Measurements from ENCODE around the gene AVPR2.

Gene AVPR2

DNA sequence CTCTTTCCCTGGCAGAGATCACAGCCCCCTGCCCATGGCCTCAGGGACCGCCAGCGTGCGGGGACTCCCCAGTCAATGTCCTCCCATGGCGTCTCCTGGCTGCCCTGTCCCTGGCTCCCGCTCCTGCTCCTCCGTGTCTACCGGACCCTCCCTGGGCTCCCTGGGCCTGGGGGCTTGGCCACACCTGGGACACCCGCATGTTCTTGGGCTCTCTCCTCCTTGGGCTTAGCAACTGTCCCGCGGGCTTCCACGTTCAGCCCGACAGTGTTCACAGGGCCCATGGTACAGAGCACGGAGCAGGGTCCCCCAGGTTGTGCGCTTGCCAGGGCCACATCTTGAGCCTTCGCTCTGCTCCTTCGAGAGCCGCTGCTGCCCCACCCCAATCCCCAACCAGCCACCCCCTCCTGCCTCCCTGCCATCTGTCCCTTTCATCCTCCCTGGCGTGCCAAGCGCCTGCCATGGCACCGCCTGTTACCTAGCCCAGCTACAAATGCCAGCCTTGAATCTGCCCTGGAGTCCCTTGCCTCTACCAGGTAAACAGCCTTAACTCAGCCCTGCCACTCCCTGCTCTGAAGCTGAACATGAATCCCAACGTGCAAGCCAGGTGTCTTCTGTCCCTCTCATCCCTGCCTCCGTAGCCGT lies 3.9 kb downstream of the AVPR2 start:
- DNase-seq (ENCODE audit: low read depth) = no peak
- TF ChIP-seq MYC (IDR thresholded peaks at IDR 0.05; ENCODE audit: low read depth, low read length) (no peak), POLR2A (IDR thresholded peaks at IDR 0.05; ENCODE audit: extremely low read depth, insufficient read length) (no peak)
- TF ChIP-seq, protein P1, sequence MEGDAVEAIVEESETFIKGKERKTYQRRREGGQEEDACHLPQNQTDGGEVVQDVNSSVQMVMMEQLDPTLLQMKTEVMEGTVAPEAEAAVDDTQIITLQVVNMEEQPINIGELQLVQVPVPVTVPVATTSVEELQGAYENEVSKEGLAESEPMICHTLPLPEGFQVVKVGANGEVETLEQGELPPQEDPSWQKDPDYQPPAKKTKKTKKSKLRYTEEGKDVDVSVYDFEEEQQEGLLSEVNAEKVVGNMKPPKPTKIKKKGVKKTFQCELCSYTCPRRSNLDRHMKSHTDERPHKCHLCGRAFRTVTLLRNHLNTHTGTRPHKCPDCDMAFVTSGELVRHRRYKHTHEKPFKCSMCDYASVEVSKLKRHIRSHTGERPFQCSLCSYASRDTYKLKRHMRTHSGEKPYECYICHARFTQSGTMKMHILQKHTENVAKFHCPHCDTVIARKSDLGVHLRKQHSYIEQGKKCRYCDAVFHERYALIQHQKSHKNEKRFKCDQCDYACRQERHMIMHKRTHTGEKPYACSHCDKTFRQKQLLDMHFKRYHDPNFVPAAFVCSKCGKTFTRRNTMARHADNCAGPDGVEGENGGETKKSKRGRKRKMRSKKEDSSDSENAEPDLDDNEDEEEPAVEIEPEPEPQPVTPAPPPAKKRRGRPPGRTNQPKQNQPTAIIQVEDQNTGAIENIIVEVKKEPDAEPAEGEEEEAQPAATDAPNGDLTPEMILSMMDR (IDR thresholded peaks at IDR 0.05; ENCODE audit: low read depth, low read length) = no peak
- TF ChIP-seq, protein P2, sequence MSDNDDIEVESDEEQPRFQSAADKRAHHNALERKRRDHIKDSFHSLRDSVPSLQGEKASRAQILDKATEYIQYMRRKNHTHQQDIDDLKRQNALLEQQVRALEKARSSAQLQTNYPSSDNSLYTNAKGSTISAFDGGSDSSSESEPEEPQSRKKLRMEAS (IDR thresholded peaks at IDR 0.05; ENCODE audit: low read depth, low read length) = no peak

DNA sequence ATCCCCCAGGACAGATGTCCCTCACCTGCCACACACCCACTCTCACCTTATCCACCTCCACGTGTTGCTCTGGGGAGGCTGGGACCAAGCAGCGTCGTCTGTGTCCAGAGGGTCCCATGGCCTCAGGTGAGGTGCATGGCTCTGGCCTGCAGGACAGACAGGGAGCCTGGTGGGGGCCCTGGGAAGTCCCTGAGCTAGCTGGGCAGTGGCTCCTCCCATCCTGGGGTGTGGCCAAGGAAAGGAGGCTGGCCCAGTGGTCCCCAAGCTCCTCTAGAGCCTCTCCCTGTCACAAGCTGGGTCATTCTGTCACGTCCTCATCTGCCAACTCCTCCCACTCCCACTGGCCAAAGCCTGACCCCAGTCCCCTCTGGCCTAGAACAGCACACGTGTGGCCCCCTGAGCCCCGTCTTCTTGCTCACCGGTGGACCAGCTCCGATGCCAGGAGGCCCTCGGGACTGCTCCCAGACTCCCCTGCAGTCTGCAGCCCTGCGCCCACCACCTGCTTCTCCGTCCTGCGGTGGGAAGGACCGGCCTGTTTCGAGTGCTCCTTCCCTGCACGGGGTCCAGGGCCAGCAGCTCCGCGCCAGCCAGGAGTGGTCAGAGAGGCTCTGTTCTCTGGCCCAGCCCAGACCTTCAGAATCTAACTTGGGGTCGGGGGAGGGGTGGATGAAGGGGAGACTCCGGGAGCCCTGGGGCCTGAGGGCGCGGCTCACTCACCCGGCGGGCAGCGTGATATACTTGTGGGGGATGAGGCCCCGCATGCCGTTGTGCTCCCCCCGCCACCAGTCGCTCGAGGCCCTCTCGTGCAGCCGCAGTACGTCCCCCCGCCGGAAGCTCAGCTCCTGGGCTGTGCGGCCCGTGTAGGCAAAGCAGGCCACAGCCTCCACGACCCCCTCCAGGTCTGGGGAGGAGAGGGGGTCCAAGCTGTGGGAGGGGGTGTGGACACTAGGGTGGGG lies 4.8 kb downstream of the AVPR2 start:
- DNase-seq (ENCODE audit: low read depth) = peak; percentile 50
- H3K4me3 ChIP-seq (ENCODE audit: low read depth, low read length) = no peak overlapping the region
- TF ChIP-seq POLR2A (IDR thresholded peaks at IDR 0.05; ENCODE audit: extremely low read depth, insufficient read length) (no peak), MYC (IDR thresholded peaks at IDR 0.05; ENCODE audit: low read depth, low read length) (no peak)
- TF ChIP-seq, protein P1 (IDR thresholded peaks at IDR 0.05; ENCODE audit: low read depth, low read length) = no peak
- TF ChIP-seq, protein P2 (IDR thresholded peaks at IDR 0.05; ENCODE audit: low read depth, low read length) = no peak

More for the DNA sequence above, 3.9 kb downstream of the AVPR2 start:
- H3K4me3 ChIP-seq (ENCODE audit: low read depth, low read length) = no peak overlapping the region

DNA sequence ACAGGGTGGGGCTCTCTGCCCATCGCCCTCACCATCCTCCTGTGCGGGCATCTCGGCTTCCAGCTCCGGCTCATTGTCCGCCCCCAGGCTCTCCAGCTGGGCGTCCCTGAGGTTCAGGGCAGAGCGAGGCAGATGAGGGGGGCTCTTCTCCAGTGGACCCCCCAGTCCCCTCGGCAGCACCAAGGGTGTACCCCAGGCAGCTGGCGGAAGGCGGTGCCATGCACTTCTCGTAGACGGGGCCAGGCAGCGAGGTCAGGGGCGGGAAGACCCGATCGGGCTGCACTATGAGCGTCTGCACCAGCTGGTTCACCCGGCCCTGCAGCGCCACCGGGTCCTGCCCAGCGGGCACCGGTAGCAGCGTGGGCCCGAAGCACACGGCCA lies 5.5 kb downstream of the AVPR2 start:
- no peak overlapping the region for H3K4me3 ChIP-seq (ENCODE audit: low read depth, low read length)
- no peak for DNase-seq (ENCODE audit: low read depth)
- TF ChIP-seq, protein P1 (IDR thresholded peaks at IDR 0.05; ENCODE audit: low read depth, low read length) = no peak
- TF ChIP-seq, protein P2 (IDR thresholded peaks at IDR 0.05; ENCODE audit: low read depth, low read length) = no peak
- TF ChIP-seq MYC (IDR thresholded peaks at IDR 0.05; ENCODE audit: low read depth, low read length) = no peak
- TF ChIP-seq POLR2A (IDR thresholded peaks at IDR 0.05; ENCODE audit: extremely low read depth, insufficient read length) = no peak

DNA sequence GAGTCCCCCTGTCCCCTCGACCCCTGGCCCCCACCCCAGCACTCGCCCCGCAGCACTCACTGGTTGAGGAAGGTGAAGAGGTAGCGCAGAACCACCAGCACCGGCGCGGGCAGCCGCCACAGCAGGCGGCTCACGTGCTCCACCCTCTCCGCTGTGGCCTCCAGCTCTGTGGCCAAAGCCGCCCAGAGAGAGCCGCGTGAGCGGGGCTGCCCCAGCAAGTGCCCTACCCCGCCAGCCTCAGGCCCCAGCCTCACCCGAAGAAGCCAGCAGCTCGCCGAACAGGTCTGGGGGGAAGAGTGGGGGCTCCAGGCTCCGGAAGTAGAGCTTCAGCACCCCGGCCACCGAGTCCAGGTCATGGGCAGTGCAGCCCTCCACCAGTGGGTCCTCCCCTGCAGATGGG lies 6.0 kb downstream of the AVPR2 start:
- no peak for DNase-seq (ENCODE audit: low read depth)
- no peak overlapping the region for H3K4me3 ChIP-seq (ENCODE audit: low read depth, low read length)
- TF ChIP-seq, protein P1 (IDR thresholded peaks at IDR 0.05; ENCODE audit: low read depth, low read length) = no peak
- TF ChIP-seq POLR2A (IDR thresholded peaks at IDR 0.05; ENCODE audit: extremely low read depth, insufficient read length) (no peak), MYC (IDR thresholded peaks at IDR 0.05; ENCODE audit: low read depth, low read length) (no peak)
- TF ChIP-seq, protein P2 (IDR thresholded peaks at IDR 0.05; ENCODE audit: low read depth, low read length) = no peak

DNA sequence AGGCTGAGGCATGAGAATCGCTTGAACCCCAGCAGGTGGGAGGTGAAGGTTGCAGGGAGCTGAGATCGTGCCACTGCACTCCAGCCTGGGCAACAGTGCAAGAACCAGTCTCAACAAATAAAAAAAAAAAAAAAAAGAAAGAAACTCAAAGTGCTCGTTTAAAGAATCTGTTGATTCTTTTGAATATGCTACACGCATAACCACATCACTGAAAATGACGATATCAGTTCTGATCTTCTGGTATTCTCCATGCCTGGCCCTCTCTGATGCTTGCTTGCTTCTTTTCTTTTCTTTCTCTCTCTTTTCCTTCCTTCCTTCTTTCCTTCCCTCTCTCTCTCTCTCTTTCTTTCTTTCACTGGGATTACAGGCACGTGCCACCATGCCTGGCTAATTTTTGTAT lies 7.3 kb downstream of the AVPR2 start:
- no peak overlapping the region for H3K4me3 ChIP-seq (ENCODE audit: low read depth, low read length)
- no peak for DNase-seq (ENCODE audit: low read depth)
- TF ChIP-seq POLR2A (IDR thresholded peaks at IDR 0.05; ENCODE audit: extremely low read depth, insufficient read length) (no peak), MYC (IDR thresholded peaks at IDR 0.05; ENCODE audit: low read depth, low read length) (no peak)
- TF ChIP-seq, protein P2 (IDR thresholded peaks at IDR 0.05; ENCODE audit: low read depth, low read length) = no peak
- TF ChIP-seq, protein P1 (IDR thresholded peaks at IDR 0.05; ENCODE audit: low read depth, low read length) = no peak
